ENCODE measurements around the gene PTP4A1.
"Not testable (repeated sequence)": the region's sequence is repeated elsewhere in the genome, so short reads cannot be mapped to it uniquely, and the experiment has no call there.

The PTP4A1 gene

GRCh38 chr6:63572044-63572746, at the start of gene PTP4A1, which contains the start of gene LOC128125822:
Gene PTP4A1 (plus strand): TSS chr6:63572480. CDS start chr6:63576881, 4,401 bp downstream.
Gene LOC128125822 (plus strand): TSS chr6:63572480.
- DNase-seq (ENCODE audit: low read depth in 1 of 2, low spot score in 1 of 2): peak; percentile 92 to 97

DNA sequence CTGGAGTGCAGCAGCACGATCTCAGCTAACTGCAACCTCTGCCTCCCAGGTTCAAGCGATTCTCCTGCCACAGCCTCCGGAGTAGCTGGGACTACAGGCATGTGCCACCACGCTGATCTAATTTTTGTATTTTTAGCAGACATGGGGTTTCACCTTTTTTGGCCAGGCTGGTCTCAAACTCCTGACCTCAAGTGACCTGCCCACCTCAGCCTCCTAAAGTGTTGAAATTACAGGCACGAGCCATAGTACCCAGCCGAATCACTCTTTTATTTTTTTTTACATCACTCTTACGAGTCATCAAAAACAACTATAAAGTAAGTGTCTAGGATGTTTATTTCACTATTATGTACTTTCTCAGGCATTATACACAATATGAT, 49.4 kb upstream of the PTP4A1 start:
- DNase-seq (ENCODE audit: low read depth in 1 of 2, low spot score in 1 of 2): not testable (repeated sequence)

GRCh38 chr6:63523630-63524029, 48.6 kb upstream of the PTP4A1 start:
- no peak for DNase-seq (ENCODE audit: low read depth in 1 of 2, low spot score in 1 of 2)

GRCh38 chr6:63525186-63525878, 46.9 kb upstream of the PTP4A1 start:
- no peak for DNase-seq (ENCODE audit: low read depth in 1 of 2, low spot score in 1 of 2)

DNA sequence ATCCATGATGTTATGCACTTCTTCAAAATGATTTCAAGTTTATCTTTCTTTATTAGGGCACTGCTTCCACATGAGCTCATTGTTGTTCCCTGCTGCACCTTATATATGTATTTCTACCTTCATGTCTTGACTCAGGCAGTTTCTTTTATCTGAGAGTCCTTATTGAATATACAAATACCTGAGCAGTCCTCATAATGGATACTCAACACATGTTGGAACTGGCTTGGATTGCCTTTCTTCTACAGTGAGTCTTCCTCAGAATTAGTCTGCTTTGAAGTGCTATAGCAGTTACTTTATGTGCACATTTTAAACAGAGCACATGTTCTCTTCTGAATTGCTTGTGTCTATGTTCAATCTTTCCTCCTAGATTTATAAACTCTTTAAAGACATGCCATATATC, 45.3 kb upstream of the PTP4A1 start:
- no peak for DNase-seq (ENCODE audit: low read depth in 1 of 2, low spot score in 1 of 2)

DNA sequence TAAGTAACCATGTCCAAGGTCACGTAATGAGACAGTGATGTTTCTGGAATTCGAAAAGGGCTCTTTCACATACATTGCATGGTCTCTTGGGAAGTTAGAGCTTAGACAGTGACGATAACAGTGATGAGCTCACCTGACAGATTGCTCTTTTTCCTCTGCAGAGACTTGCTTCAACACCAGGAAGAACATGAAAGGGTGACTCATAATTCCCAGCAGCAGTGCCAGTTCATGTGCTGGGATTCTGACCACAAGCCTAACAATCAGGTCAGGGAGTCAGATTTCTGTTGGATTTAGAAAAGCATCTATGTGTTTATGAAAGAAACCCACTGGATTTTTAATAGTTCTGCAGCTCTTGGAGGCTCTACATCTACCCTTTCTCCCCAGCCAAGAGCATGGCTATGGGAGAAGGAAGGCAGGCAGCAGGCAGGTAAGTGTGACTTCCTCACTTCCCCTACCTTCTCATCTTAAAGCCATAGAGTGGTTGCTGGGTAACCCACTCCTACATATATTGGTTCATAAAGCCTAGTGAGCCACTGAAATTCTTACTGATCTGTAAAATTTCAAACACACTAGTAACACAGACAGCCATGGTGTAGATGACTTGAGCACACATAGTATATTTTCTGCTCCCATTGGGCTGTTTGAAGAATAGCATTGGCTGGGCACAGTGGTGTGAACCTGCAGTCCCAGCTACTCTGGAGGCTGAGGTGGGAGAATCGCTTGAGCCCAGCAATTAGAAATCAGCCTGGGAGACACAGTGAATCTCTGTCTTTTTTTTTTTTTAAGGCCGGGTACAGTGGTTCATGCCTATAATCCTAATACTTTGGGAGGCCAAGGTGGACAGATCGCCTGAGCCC, 44.4 kb upstream of the PTP4A1 start:
- DNase-seq (ENCODE audit: low read depth in 1 of 2, low spot score in 1 of 2): no peak

DNA sequence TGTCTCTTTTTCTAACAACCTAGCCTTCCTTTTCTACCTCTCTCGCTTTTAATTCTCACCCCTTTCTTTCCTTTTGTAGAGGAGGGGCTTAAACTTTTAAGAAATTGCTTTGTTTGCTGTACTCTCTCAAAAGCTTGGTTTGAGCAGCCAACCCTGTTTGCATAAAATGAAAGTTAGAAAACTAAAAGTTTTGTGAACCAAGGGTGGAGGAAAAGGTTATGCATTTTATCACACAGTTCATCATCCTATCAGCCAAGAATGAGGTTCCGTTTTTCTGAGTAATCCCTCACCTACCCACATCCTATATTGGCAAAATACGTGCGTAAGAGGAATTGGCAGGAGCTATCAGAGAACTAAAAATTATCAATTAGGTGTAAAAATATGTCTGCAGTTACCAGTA, 42.8 kb upstream of the PTP4A1 start:
- DNase-seq (ENCODE audit: low read depth in 1 of 2, low spot score in 1 of 2): no peak

DNA sequence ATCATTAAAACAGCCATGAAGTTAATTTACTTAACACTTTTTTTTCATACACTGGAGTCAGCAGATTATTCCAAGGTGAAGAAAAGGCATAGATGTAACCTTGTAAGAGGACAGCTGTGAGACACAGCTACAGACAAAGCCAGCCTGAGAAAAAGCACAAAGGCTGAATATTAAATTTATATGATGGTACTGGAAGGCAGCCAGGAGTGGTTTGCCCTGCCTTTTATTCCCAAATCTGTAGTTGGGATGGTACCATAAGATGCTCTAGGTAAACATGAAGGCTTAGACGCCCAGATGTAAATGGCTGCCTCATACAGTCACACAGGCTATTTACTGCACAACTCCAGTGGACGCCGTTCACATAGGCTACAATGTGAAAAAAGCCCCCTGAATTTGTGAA, 42.1 kb upstream of the PTP4A1 start:
- no peak for DNase-seq (ENCODE audit: low read depth in 1 of 2, low spot score in 1 of 2)

DNA sequence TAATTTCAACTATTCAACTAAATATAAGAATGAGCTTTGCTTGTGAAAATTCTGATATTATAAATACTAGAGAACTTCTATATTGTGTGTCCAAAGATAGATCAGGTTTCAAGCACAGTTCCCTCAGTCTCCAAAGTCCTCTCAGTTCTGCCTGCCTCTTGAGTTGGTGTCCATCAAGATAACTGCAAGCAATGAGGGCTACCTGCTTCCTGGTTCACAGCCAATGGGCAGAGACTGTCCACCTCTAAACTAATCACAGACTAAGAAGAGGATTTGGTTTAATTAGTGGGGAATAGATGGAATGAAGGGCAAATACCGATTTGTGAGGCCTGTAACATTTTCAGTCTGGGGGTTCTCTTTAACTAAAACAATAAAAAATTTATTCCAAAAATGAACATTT, 41.3 kb upstream of the PTP4A1 start:
- no peak for DNase-seq (ENCODE audit: low read depth in 1 of 2, low spot score in 1 of 2)

DNA sequence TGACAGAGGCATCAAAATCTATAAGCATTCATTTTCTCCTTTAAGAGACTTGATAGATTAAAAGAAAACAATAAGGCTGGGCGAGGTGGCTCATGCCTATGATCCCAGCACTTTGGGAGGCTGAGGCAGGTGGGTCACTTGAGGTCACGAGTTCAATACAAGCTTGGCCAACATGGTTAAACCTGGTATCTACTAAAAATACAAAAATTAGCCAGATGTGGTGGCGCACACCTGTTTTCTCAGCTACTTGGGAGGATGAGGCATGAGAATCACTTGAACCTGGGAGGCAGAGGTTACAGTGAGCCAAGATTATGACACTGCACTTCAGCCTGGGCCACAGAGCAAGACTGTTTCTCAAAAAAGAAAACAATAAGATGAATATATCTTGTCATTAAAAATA, 39.3 kb upstream of the PTP4A1 start:
- DNase-seq (ENCODE audit: low read depth in 1 of 2, low spot score in 1 of 2): no peak

DNA sequence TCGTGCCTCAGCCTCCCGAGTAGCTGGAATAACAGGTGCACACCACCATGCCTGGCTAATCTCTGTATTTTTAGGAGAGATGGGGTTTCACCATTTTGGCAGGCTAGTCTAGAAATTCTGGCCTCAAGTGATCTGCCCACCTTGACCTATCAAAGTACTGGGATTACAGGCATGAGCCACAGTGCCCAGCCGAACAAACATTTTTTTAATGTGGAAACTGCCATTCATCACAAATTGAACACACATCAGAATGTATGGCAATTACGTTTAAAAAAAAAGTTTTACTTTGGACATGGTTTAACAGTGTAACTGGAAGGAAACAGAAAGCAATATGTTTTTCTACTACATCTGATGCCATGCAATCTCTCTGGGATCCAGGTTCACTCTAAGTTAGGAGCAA, 38.3 kb upstream of the PTP4A1 start:
- DNase-seq (ENCODE audit: low read depth in 1 of 2, low spot score in 1 of 2): no peak

DNA sequence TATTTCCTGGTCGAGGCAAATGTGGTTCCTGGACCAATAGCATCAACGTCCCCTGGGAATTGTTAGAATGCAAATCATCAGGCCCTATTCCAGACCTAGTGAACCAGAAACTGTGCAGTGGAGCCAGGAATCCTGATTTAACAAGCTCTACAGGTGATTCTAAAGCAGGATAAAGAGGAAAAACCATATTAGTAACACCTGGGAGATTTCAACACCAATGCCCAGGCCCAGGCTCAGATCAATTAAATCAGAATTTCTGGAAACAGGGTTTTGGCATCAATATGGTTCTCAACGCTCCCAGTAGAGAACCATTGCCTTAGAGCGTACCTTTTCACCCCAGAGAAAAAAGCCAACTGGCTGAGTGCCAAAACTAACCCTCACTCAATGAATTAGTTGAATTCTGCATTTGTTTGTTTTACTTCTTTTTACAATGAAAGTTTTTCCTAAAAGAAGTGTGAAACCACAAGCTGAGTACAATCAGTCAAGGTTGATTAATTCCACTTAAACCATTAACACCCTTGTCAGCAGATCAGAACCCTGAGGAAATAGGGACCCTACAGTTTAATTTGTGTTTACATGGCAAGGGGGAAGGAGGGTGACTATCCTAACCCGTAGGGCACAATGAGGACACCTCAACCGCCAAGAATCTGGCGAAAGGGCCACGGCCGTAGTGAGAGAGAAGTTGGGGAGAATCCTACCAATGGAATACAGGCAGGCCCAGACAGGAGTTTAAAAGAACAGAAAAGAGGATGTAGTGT, 34.9 kb upstream of the PTP4A1 start:
- no peak for DNase-seq (ENCODE audit: low read depth in 1 of 2, low spot score in 1 of 2)

DNA sequence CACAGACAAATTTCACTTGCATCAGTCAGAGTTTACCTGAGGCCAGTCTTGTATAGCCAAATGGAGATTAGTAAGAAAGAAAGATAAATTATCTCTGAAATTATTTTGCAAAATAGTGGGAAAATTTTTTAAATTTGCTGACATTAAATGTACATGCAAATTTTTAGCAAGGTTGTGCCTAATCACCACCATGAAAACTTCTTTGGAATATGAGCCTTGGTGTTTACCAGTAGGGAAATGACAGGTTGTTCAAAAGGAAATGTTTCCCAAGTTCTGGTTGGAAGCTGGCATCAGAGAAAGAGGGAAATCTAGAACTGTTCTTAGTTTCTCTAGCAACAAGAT, 34.4 kb upstream of the PTP4A1 start:
- no peak for DNase-seq (ENCODE audit: low read depth in 1 of 2, low spot score in 1 of 2)

GRCh38 chr6:63538550-63538949, 33.7 kb upstream of the PTP4A1 start:
- DNase-seq (ENCODE audit: low read depth in 1 of 2, low spot score in 1 of 2): no peak

GRCh38 chr6:63543001-63543400, 29.3 kb upstream of the PTP4A1 start:
- no peak for DNase-seq (ENCODE audit: low read depth in 1 of 2, low spot score in 1 of 2)

DNA sequence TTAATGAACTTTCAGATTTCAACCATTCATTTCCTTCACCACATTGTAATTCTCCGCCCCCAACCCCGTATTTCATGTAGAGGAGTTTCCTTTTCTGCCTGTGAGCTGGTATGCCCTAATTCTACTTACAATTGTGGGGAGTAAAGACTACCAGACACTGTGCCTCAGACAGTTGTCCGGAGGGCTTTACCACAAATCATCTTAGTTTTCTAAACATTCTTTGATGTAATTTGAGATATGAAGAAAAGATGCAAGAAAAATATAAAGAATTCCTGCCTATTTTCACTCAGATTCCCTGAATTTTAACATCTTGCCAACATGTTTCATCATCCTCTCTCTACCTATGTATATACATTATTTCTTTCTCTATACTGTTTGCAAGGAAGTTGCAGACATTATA, 28.3 kb upstream of the PTP4A1 start:
- no peak for DNase-seq (ENCODE audit: low read depth in 1 of 2, low spot score in 1 of 2)

DNA sequence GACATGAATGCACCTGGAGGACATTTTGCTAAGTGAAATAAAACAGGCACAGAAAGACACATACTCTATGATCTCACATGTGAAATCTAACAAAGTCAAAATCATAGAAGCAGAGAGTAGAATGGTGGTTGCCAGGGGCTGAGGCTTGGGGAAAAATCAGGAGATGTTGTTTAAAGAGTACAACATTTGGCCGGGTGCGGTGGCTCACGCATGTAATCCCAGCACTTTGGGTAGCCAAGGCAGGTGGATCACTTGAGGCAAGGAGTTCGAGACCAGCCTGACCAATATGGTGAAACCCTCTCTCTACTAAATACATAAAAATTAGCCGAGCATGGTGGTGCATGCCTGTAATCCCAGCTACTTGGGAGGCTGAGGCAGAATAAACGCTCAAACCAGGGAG, 26.0 kb upstream of the PTP4A1 start:
- no peak for DNase-seq (ENCODE audit: low read depth in 1 of 2, low spot score in 1 of 2)

- no peak for DNase-seq (ENCODE audit: low read depth in 1 of 2, low spot score in 1 of 2)
These were observed 25.6 kb upstream of the PTP4A1 start for GRCh38 chr6:63546697-63547096.

DNA sequence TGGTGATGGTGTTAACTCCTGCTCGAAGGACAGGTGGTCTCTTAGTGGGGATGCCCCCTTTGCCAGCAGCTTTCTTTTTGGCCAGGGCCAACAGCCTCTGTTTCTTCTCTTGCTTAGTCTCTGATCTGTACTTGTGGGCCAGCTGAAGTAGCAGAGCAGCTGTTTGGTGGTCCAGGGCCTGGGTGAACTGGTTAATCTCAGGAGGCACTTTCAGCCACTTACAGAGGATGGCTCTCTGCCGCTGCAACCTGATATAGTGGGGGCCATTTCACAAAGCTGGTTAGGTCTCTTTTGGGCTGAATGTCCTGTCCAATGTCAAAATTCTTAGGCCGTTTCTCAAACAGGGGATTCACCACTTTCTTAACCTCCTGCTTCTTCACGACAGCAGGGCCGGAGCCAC, 23.2 kb upstream of the PTP4A1 start:
- no peak for DNase-seq (ENCODE audit: low read depth in 1 of 2, low spot score in 1 of 2)

- DNase-seq (ENCODE audit: low read depth in 1 of 2, low spot score in 1 of 2): no peak
These were observed 19.1 kb upstream of the PTP4A1 start for GRCh38 chr6:63553208-63553607.

DNA sequence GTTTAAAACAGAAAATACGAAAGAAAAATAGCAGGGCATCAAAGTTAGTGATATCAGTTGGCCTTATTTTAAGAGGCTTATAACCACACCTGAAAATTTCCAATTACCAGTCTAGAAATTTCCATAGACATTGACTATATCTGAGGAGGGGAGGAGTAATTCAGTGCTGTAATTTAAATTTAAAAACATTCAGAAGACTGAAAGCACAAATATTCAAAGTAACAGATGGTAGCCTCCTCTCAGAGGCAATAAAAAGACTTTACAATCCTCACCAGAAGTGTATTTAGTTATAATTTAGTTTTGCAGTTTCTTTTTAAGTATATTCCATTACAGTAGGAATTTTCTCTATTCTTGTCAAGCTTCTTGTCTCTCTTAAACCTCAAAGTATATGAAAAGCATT, 18.4 kb upstream of the PTP4A1 start:
- DNase-seq (ENCODE audit: low read depth in 1 of 2, low spot score in 1 of 2): no peak
